Nephron progenitor cell (in vitro differentiated cells): ENCODE results near the gene AMN1.
"Not testable (repeated sequence)": the region's sequence is repeated elsewhere in the genome, so short reads cannot be mapped to it uniquely, and the experiment has no call there.

Experiments used
- DNase-seq: peaks from one replicate; pipeline ENCODE4 v3.0.0; 2021
- H3K27ac Mint-ChIP-seq: 2 replicates; pipeline ENCODE4 v1.8.0; 2021; ENCODE audit warnings: mild to moderate bottlenecking, moderate library complexity, mixed read lengths
- H3K27me3 Mint-ChIP-seq: 2 replicates; pipeline ENCODE4 v1.8.0; 2021; ENCODE audit warnings: mild to moderate bottlenecking, low read depth, mixed read lengths; ENCODE audit not compliant: poor library complexity
- H3K36me3 Mint-ChIP-seq: 2 replicates; pipeline ENCODE4 v1.8.0; 2021; ENCODE audit warnings: low read depth, mixed read lengths
- H3K4me1 Mint-ChIP-seq: 2 replicates; pipeline ENCODE4 v1.8.0; 2021; ENCODE audit warnings: mixed read lengths
- H3K4me3 Mint-ChIP-seq: 2 replicates; pipeline ENCODE4 v1.8.0; 2021; ENCODE audit warnings: mild to moderate bottlenecking, moderate library complexity, mixed read lengths
- H3K9me3 Mint-ChIP-seq: 2 replicates; pipeline ENCODE4 v1.8.0; 2021; ENCODE audit warnings: mild to moderate bottlenecking, moderate library complexity, mixed read lengths
- CTCF ChIP-seq: fragments of 200-600 bp; sonication (generic); IDR thresholded peaks from 2 replicates; pipeline ENCODE4 v1.5.0; 2021; ENCODE audit warnings: antibody characterized with exemption

Gene AMN1

GRCh38 chr12:31740628-31741027, 11.8 kb upstream of the AMN1 start:
- Mint-ChIP-seq H3K27me3 (no peaks in the 10 kb centered on the region), H3K4me3 (no peak overlapping the region), H3K9me3 (no peaks in the 10 kb centered on the region), H3K36me3 (no peaks in the 10 kb centered on the region), H3K4me1 (peaks cover 11% of the 10 kb centered on the region), H3K27ac (no peak overlapping the region)
- DNase-seq = no peak
- TF ChIP-seq CTCF = no peak

DNA sequence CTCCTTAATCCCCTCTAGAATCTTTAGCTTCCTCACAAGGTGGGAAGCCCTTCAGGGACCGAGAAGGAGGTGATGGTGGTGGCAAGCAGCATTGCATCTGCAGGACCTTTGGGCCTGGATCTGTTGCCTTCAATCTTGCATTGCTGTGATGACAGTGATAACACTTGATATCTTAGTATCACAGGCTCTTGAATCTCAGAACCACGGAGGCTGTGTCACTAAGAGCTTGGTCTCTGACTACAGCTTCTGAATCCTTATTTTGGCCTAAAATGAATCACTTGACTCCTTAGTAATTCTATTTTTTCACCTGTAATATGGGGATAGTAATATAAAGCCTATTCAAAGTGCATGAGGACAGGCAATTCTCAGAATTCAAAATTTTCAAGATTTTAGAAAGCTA, 8.9 kb upstream of the AMN1 start:
- Mint-ChIP-seq H3K27me3 (no peaks in the 10 kb centered on the region), H3K36me3 (no peaks in the 10 kb centered on the region), H3K4me1 (peaks cover 22% of the 10 kb centered on the region), H3K4me3 (no peak overlapping the region), H3K27ac (no peak overlapping the region), H3K9me3 (peaks cover 4% of the 10 kb centered on the region)
- no peak for TF ChIP-seq CTCF
- DNase-seq = no peak

- H3K9me3 Mint-ChIP-seq = peaks cover 4% of the 10 kb centered on the region
- no peak overlapping the region for H3K27ac Mint-ChIP-seq
- H3K4me1 Mint-ChIP-seq = peaks cover 24% of the 10 kb centered on the region
- H3K27me3 Mint-ChIP-seq = no peaks in the 10 kb centered on the region
- TF ChIP-seq CTCF = no peak
- H3K36me3 Mint-ChIP-seq = no peaks in the 10 kb centered on the region
- H3K4me3 Mint-ChIP-seq = no peak overlapping the region
- DNase-seq = no peak
These were observed 8.5 kb upstream of the AMN1 start for GRCh38 chr12:31737345-31737744.

DNA sequence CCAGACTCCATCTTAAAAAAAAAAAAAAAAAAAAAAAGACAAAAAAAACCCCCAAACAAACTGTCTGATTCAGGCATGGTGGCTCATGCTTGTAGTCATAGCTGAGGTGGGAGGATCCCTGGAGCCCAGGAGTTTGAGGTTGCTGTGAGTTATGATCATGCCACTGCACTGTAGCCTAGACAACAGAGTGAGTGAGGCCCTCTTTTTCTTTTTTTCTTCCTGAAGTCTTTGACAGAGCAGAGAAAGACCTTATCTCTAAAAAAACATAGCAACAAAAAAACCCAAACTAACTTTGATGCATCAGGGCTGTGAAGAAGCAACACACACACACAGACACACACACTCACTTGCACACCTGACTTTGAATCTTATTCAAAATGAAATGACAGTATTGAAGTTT, 7.7 kb upstream of the AMN1 start:
- peaks cover 24% of the 10 kb centered on the region for H3K4me1 Mint-ChIP-seq
- DNase-seq = no peak
- H3K4me3 Mint-ChIP-seq = no peak overlapping the region
- peaks cover 11% of the 10 kb centered on the region for H3K9me3 Mint-ChIP-seq
- H3K27ac Mint-ChIP-seq = no peak overlapping the region
- no peak for TF ChIP-seq CTCF
- no peaks in the 10 kb centered on the region for H3K36me3 Mint-ChIP-seq
- H3K27me3 Mint-ChIP-seq = no peaks in the 10 kb centered on the region

- H3K27ac Mint-ChIP-seq, DNase-seq, H3K4me3 Mint-ChIP-seq, H3K27me3 Mint-ChIP-seq: not testable (repeated sequence)
- peaks cover 34% of the 10 kb centered on the region for H3K9me3 Mint-ChIP-seq
- peaks cover 19% of the 10 kb centered on the region for H3K36me3 Mint-ChIP-seq
- peaks cover 34% of the 10 kb centered on the region for H3K4me1 Mint-ChIP-seq
These were observed 5.0 kb upstream of the AMN1 start for GRCh38 chr12:31733549-31734432.

GRCh38 chr12:31732926-31733548, 4.2 kb upstream of the AMN1 start:
- TF ChIP-seq CTCF = no peak
- Mint-ChIP-seq H3K4me1 (peaks cover 39% of the 10 kb centered on the region), H3K27me3 (peaks cover 3% of the 10 kb centered on the region), H3K36me3 (peaks cover 19% of the 10 kb centered on the region), H3K4me3 (no peak overlapping the region), H3K27ac (no peak overlapping the region), H3K9me3 (peaks cover 34% of the 10 kb centered on the region)
- no peak for DNase-seq

- not testable (repeated sequence) for H3K4me3 Mint-ChIP-seq, H3K27me3 Mint-ChIP-seq, DNase-seq, H3K27ac Mint-ChIP-seq
- peaks cover 25% of the 10 kb centered on the region for H3K36me3 Mint-ChIP-seq
- H3K9me3 Mint-ChIP-seq = peaks cover 34% of the 10 kb centered on the region
- H3K4me1 Mint-ChIP-seq = peaks cover 37% of the 10 kb centered on the region
These were observed 2.4 kb upstream of the AMN1 start for GRCh38 chr12:31731203-31731602.
